ENCODE measurements around the gene CACNB4. TPM values are rescaled to one million over a fixed set of nuclear protein-coding genes. Genes with fewer than 3 reads are reported as not detected.

The CACNB4 gene
- total RNA-seq, 2 donors from 2014 or later = 0.93 to 0.95 TPM

- H3K27me3 ChIP-seq (ENCODE audit: control insufficient read depth, insufficient read depth, low read length, poor library complexity, severe bottlenecking) = peaks cover 19% of the 10 kb centered on the region
- Mint-ChIP-seq H3K4me1 (peaks cover 4% of the 10 kb centered on the region), H3K27me3 (ENCODE audit: insufficient read depth) (peaks cover 49% of the 10 kb centered on the region), H3K9me3 (no peaks in the 10 kb centered on the region), H3K4me3 (no peak overlapping the region), H3K27ac (no peak overlapping the region), H3K36me3 (ENCODE audit: low read depth) (no peaks in the 10 kb centered on the region)
- no peak for DNase-seq
- no peaks in the 10 kb centered on the region for H3K36me3 ChIP-seq (ENCODE audit: control insufficient read depth, insufficient read depth, low read length)
- peaks cover 3% of the 10 kb centered on the region for H3K9me3 ChIP-seq (ENCODE audit: control insufficient read depth, low read length)
- H3K4me1 ChIP-seq (ENCODE audit: control insufficient read depth, insufficient read depth, low read length) = peaks cover 5% of the 10 kb centered on the region
- no peak overlapping the region for H3K4me3 ChIP-seq (ENCODE audit: low read length)
- no peak overlapping the region for H3K9ac ChIP-seq (ENCODE audit: extremely low read depth, low read length, poor library complexity, severe bottlenecking)
- TF ChIP-seq CTCF (conservative IDR thresholded peaks at IDR 0.05) = no peak
- WGBS, 2 experiments (ENCODE audit: insufficient coverage in 1 of 2, insufficient read length in 1 of 2) = 88 to 92% methylated on average over 1 to 4 of the region's 4 CpGs
- H3K27ac ChIP-seq (ENCODE audit: low read depth, low read length) = no peak overlapping the region
Measured at GRCh38 chr2:152049541-152049940, 49.3 kb downstream of the CACNB4 start.

- Histone ChIP-seq H3K27ac (ENCODE audit: low read depth, low read length) (no peak overlapping the region), H3K9ac (ENCODE audit: extremely low read depth, low read length, poor library complexity, severe bottlenecking) (no peak overlapping the region), H3K4me1 (ENCODE audit: control insufficient read depth, insufficient read depth, low read length) (peaks cover 8% of the 10 kb centered on the region), H3K4me3 (ENCODE audit: low read length) (no peak overlapping the region), H3K36me3 (ENCODE audit: control insufficient read depth, insufficient read depth, low read length) (no peaks in the 10 kb centered on the region), H3K27me3 (ENCODE audit: control insufficient read depth, insufficient read depth, low read length, poor library complexity, severe bottlenecking) (peaks cover 10% of the 10 kb centered on the region), H3K9me3 (ENCODE audit: control insufficient read depth, low read length) (no peaks in the 10 kb centered on the region)
- Mint-ChIP-seq H3K4me3 (no peak overlapping the region), H3K4me1 (peaks cover 6% of the 10 kb centered on the region), H3K36me3 (ENCODE audit: low read depth) (no peaks in the 10 kb centered on the region), H3K27ac (no peak overlapping the region), H3K27me3 (ENCODE audit: insufficient read depth) (peaks cover 39% of the 10 kb centered on the region), H3K9me3 (no peaks in the 10 kb centered on the region)
- TF ChIP-seq CTCF (conservative IDR thresholded peaks at IDR 0.05) = peak; percentile 80
- 81 to 88% methylated on average over 4 to 6 of the region's 6 CpGs for WGBS, 2 experiments (ENCODE audit: insufficient coverage in 1 of 2, insufficient read length in 1 of 2)
- peak; percentile 55 for DNase-seq
Measured at GRCh38 chr2:152047824-152048471, 50.9 kb downstream of the CACNB4 start.

- Histone ChIP-seq H3K9ac (ENCODE audit: extremely low read depth, low read length, poor library complexity, severe bottlenecking) (no peak overlapping the region), H3K4me3 (ENCODE audit: low read length) (no peak overlapping the region), H3K36me3 (ENCODE audit: control insufficient read depth, insufficient read depth, low read length) (no peaks in the 10 kb centered on the region), H3K4me1 (ENCODE audit: control insufficient read depth, insufficient read depth, low read length) (peaks cover 13% of the 10 kb centered on the region), H3K27ac (ENCODE audit: low read depth, low read length) (no peak overlapping the region), H3K9me3 (ENCODE audit: control insufficient read depth, low read length) (no peaks in the 10 kb centered on the region), H3K27me3 (ENCODE audit: control insufficient read depth, insufficient read depth, low read length, poor library complexity, severe bottlenecking) (peaks cover 8% of the 10 kb centered on the region)
- Mint-ChIP-seq H3K4me1 (peaks cover 14% of the 10 kb centered on the region), H3K36me3 (ENCODE audit: low read depth) (no peaks in the 10 kb centered on the region), H3K27ac (no peak overlapping the region), H3K9me3 (no peaks in the 10 kb centered on the region), H3K4me3 (no peak overlapping the region), H3K27me3 (ENCODE audit: insufficient read depth) (peaks cover 35% of the 10 kb centered on the region)
- DNase-seq = no peak
- 92 to 94% methylated on average over 3 to 4 of the region's 4 CpGs for WGBS, 2 experiments (ENCODE audit: insufficient coverage in 1 of 2, insufficient read length in 1 of 2)
- no peak for TF ChIP-seq CTCF (conservative IDR thresholded peaks at IDR 0.05)
Measured at GRCh38 chr2:152046940-152047339, 51.9 kb downstream of the CACNB4 start.

Measured in endodermal cell (in vitro differentiated cells).